ENCODE results near the gene KCND3. TPM values are rescaled to one million over a fixed set of nuclear protein-coding genes. Genes with fewer than 3 reads are reported as not detected.

The KCND3 gene
- total RNA-seq, 4 donors from 2014 or later, result 4.8 to 11.1 (median 5.7) TPM

DNA sequence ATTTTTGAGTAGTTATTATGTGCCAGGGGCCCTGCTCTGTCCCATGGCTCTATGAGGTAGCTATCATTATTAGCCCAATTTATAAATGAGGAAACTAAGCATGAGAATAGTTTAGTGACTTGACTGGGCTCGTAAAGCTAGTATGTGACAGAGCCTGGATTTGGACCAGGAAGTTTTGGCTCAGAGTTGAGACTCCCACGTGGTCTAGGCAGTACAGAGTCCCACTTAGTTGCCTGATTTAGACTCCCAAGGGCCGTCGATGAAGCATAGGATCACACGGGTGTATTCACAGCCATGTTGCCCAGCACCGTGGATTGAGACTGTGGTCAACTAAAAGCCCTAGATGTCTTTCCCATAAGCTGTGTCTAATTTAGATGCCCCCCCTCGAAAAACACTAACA is 152.1 kb downstream of the KCND3 start:
- no peak for TF ChIP-seq CTCF (IDR thresholded peaks at IDR 0.05; ENCODE audit: low read depth)

- no peak for TF ChIP-seq CTCF (IDR thresholded peaks at IDR 0.05; ENCODE audit: low read depth)
Observed at GRCh38 chr1:111836111-111836510, 153.4 kb downstream of the KCND3 start.

DNA sequence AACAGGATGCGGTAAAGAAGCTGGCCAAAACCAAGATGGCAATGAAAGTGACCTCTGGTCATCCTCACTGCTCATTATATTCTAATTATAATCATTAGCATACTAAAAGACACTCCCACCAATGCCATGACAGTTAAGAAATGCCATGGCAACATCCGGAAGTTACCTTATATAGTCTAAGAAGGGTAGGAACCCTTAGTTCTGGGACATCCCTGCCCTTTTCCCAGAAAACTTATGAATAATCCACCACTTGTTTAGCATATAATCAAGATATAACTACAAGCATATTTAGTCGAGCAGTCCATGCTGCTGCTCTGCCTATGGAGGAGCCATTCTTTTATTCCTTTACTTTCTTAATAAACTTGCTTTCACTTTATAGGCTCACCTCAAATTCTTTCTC is 154.0 kb downstream of the KCND3 start:
- TF ChIP-seq CTCF (IDR thresholded peaks at IDR 0.05; ENCODE audit: low read depth), result no peak

- no peak for TF ChIP-seq CTCF (IDR thresholded peaks at IDR 0.05; ENCODE audit: low read depth)
Observed at GRCh38 chr1:111834956-111835355, 154.5 kb downstream of the KCND3 start.

GRCh38 chr1:111833334-111833733 is 156.1 kb downstream of the KCND3 start:
- no peak for TF ChIP-seq CTCF (IDR thresholded peaks at IDR 0.05; ENCODE audit: low read depth)

- TF ChIP-seq CTCF (IDR thresholded peaks at IDR 0.05; ENCODE audit: low read depth), result no peak
Observed at GRCh38 chr1:111832521-111833155, 156.8 kb downstream of the KCND3 start.

GRCh38 chr1:111831153-111831552 is 158.3 kb downstream of the KCND3 start:
- TF ChIP-seq CTCF (IDR thresholded peaks at IDR 0.05; ENCODE audit: low read depth), result no peak
